Suprapubic skin (tissue), 4 donors: ENCODE measurements around the gene CLCC1. TPM values are rescaled to one million over a fixed set of nuclear protein-coding genes. Genes with fewer than 3 reads are reported as not detected.
A peak's percentile ranks its signal among the peaks of the same experiment; 100 is the strongest.

ENCODE experiments used
- DNase-seq, 2 donors: peaks; one replicate each; pipeline ENCODE4 v3.0.0-alpha.2; 2019; ENCODE audit warnings: low spot score in 2 of 2
- H3K27ac ChIP-seq: fragments of 200-600 bp; sonication (generic); one replicate; pipeline ENCODE4 v1.5.1; 2019
- H3K27me3 ChIP-seq: fragments of 200-600 bp; sonication (generic); one replicate; pipeline ENCODE4 v1.5.1; 2019
- H3K36me3 ChIP-seq: fragments of 200-600 bp; sonication (generic); one replicate; pipeline ENCODE4 v1.5.1; 2019
- H3K4me1 ChIP-seq: fragments of 200-600 bp; sonication (generic); one replicate; pipeline ENCODE4 v1.5.1; 2019
- H3K4me3 ChIP-seq: fragments of 200-600 bp; sonication (generic); one replicate; pipeline ENCODE4 v1.5.1; 2019; ENCODE audit warnings: mild to moderate bottlenecking
- H3K9me3 ChIP-seq: fragments of 200-600 bp; sonication (generic); one replicate; pipeline ENCODE4 v1.5.1; 2019
- CTCF ChIP-seq, 2 donors: fragments of 200-600 bp in 1 of 2; fragments of 450-650 bp in 1 of 2; sonication (generic) in 1 of 2; IDR thresholded peaks; one replicate each; pipeline ENCODE4 v1.5.1; 2016 to 2019; ENCODE audit warnings: antibody characterized with exemption in 2 of 2, mild to moderate bottlenecking in 1 of 2, moderate library complexity in 1 of 2
- EP300 ChIP-seq: sonication (generic); formaldehyde crosslinking; IDR thresholded peaks from one replicate; pipeline ENCODE4 v1.6.1; 2017; ENCODE audit warnings: antibody characterized with exemption
- POLR2A ChIP-seq, 2 donors: fragments of 450-650 bp; IDR thresholded peaks; one replicate each; pipeline ENCODE4 v1.6.1; 2017; ENCODE audit warnings: antibody characterized with exemption in 2 of 2, mild to moderate bottlenecking in 2 of 2, moderate library complexity in 2 of 2
- POLR2AphosphoS5 ChIP-seq, 3 donors: sonication (generic); formaldehyde crosslinking; IDR thresholded peaks; one replicate each; pipeline ENCODE4 v1.6.1; 2017; ENCODE audit warnings: antibody characterized with exemption in 3 of 3
- WGBS: methylation state at CpG from one replicate; pipeline ENCODE4 v1.1.5; 2018; 5-methylcytosine and 5-hydroxymethylcytosine counted together
- total RNA-seq, 4 donors: library from RNA; depleted of rRNA; stranded (reverse); fragments of >200 nt; gene quantifications; one replicate each; pipeline ENCODE4 v1.1.0, GENCODE V29; 2016

The CLCC1 gene
- total RNA-seq, 4 donors from 2014 or later, result 12.4 to 19.4 (median 18.5) TPM

- 85% methylated on average over 1 of the region's 1 CpG for WGBS
- Histone ChIP-seq H3K27ac (no peak overlapping the region), H3K9me3 (no peaks in the 10 kb centered on the region), H3K27me3 (no peaks in the 10 kb centered on the region), H3K4me1 (no peaks in the 10 kb centered on the region), H3K4me3 (no peak overlapping the region), H3K36me3 (peaks cover 56% of the 10 kb centered on the region)
- DNase-seq, result no peak
- TF ChIP-seq EP300, result no peak
- TF ChIP-seq POLR2AphosphoS5 (IDR thresholded peaks at IDR 0.05), result no peak
- no peak for TF ChIP-seq POLR2A (IDR thresholded peaks at IDR 0.05)
- no peak for TF ChIP-seq CTCF (IDR thresholded peaks at IDR 0.05)
Measured at GRCh38 chr1:108972951-108973350, 9.7 kb upstream of the CLCC1 start.

- H3K4me1 ChIP-seq, result peaks cover under 1% of the 10 kb centered on the region
- peaks cover 28% of the 10 kb centered on the region for H3K36me3 ChIP-seq
Measured at GRCh38 chr1:108969346-108969745, 6.1 kb upstream of the CLCC1 start.

GRCh38 chr1:108962681-108963051 lies 618 bp downstream of the CLCC1 start:
- no peak for TF ChIP-seq POLR2AphosphoS5 (IDR thresholded peaks at IDR 0.05)
- TF ChIP-seq POLR2A (IDR thresholded peaks at IDR 0.05), result no peak
- no peak for TF ChIP-seq CTCF (IDR thresholded peaks at IDR 0.05)
- no peak for TF ChIP-seq EP300
- Histone ChIP-seq H3K36me3 (no peaks in the 10 kb centered on the region), H3K27ac (peak overlapping the region; percentile 97), H3K4me3 (peak overlapping the region; percentile 75), H3K4me1 (peaks cover 23% of the 10 kb centered on the region), H3K9me3 (no peaks in the 10 kb centered on the region), H3K27me3 (no peaks in the 10 kb centered on the region)
- peak in 1 of 2 donors; percentile 68 for DNase-seq
- WGBS, result 12% methylated on average over 12 of the region's 12 CpGs

More at GRCh38 chr1:108969346-108969745, 6.1 kb upstream of the CLCC1 start:
- no peaks in the 10 kb centered on the region for H3K27me3 ChIP-seq
- H3K9me3 ChIP-seq, result no peaks in the 10 kb centered on the region
- no peak for DNase-seq
- no peak for TF ChIP-seq POLR2A (IDR thresholded peaks at IDR 0.05)
- TF ChIP-seq EP300, result no peak
- TF ChIP-seq POLR2AphosphoS5 (IDR thresholded peaks at IDR 0.05), result no peak
- TF ChIP-seq CTCF (IDR thresholded peaks at IDR 0.05), result no peak
- H3K4me3 ChIP-seq, result no peak overlapping the region
- no peak overlapping the region for H3K27ac ChIP-seq

- H3K36me3 ChIP-seq, result no peaks in the 10 kb centered on the region
- peak overlapping the region; percentile 75 for H3K4me3 ChIP-seq
- H3K27ac ChIP-seq, result no peak overlapping the region
- no peak for DNase-seq
- peaks cover 23% of the 10 kb centered on the region for H3K4me1 ChIP-seq
- no peaks in the 10 kb centered on the region for H3K27me3 ChIP-seq
- 84% methylated on average over 15 of the region's 15 CpGs for WGBS
- TF ChIP-seq CTCF (IDR thresholded peaks at IDR 0.05) (no peak), POLR2AphosphoS5 (IDR thresholded peaks at IDR 0.05) (no peak), EP300 (no peak), POLR2A (IDR thresholded peaks at IDR 0.05) (no peak)
- no peaks in the 10 kb centered on the region for H3K9me3 ChIP-seq
Measured at GRCh38 chr1:108961752-108962486, 1.4 kb downstream of the CLCC1 start.

- WGBS, result 86% methylated on average over 9 of the region's 9 CpGs
Measured at GRCh38 chr1:108961198-108961597, 2.1 kb downstream of the CLCC1 start.

More at GRCh38 chr1:108961198-108961597, 2.1 kb downstream of the CLCC1 start:
- no peak overlapping the region for H3K4me3 ChIP-seq
- H3K27ac ChIP-seq, result no peak overlapping the region
- peaks cover 23% of the 10 kb centered on the region for H3K4me1 ChIP-seq
- no peaks in the 10 kb centered on the region for H3K36me3 ChIP-seq
- H3K27me3 ChIP-seq, result no peaks in the 10 kb centered on the region
- no peaks in the 10 kb centered on the region for H3K9me3 ChIP-seq
- no peak for TF ChIP-seq EP300
- no peak for TF ChIP-seq POLR2A (IDR thresholded peaks at IDR 0.05)
- no peak for DNase-seq
